Activated naive CD8-positive, alpha-beta T cell treated with anti-CD3 and anti-CD28 coated beads, Interleukin-2, amount 50 U/mL, for 24 hours (primary cell): ENCODE measurements around the gene RUNDC1.

ENCODE experiments used
- ATAC-seq: fragments of 150-1000 bp; cut with Tn5 transposase; one replicate; pipeline ENCODE4 v1.10.0; 2021
- DNase-seq: peaks from one replicate; pipeline ENCODE4 v3.0.0; 2021
- H3K27ac Mint-ChIP-seq: one replicate; pipeline ENCODE4 v1.8.0; 2021; ENCODE audit warnings: mild to moderate bottlenecking, mixed read lengths
- H3K27me3 Mint-ChIP-seq: one replicate; pipeline ENCODE4 v1.8.0; 2021; ENCODE audit warnings: mixed read lengths
- H3K36me3 Mint-ChIP-seq: one replicate; pipeline ENCODE4 v1.8.0; 2021; ENCODE audit warnings: low read depth, mixed read lengths
- H3K4me1 Mint-ChIP-seq: one replicate; pipeline ENCODE4 v1.8.0; 2021; ENCODE audit warnings: mixed read lengths
- H3K4me3 Mint-ChIP-seq: one replicate; pipeline ENCODE4 v1.8.0; 2021; ENCODE audit warnings: mild to moderate bottlenecking, moderate library complexity, mixed read lengths
- H3K9me3 Mint-ChIP-seq: one replicate; pipeline ENCODE4 v1.8.0; 2021; ENCODE audit warnings: mixed read lengths

RUNDC1 gene

GRCh38 chr17:43033948-43034881 is 53.9 kb downstream of the RUNDC1 start:
- DNase-seq (no peak), ATAC-seq (no peak)
- no peak overlapping the region for H3K4me3 Mint-ChIP-seq
- H3K27ac Mint-ChIP-seq, result no peak overlapping the region
- no peaks in the 10 kb centered on the region for H3K27me3 Mint-ChIP-seq
- H3K36me3 Mint-ChIP-seq, result no peaks in the 10 kb centered on the region
- no peaks in the 10 kb centered on the region for H3K9me3 Mint-ChIP-seq
- no peaks in the 10 kb centered on the region for H3K4me1 Mint-ChIP-seq

GRCh38 chr17:43034894-43035293 is 54.5 kb downstream of the RUNDC1 start:
- Mint-ChIP-seq H3K36me3 (no peaks in the 10 kb centered on the region), H3K9me3 (no peaks in the 10 kb centered on the region), H3K27ac (no peak overlapping the region), H3K27me3 (no peaks in the 10 kb centered on the region), H3K4me1 (no peaks in the 10 kb centered on the region), H3K4me3 (no peak overlapping the region)
- ATAC-seq, result no peak
- DNase-seq, result no peak

- Mint-ChIP-seq H3K27me3 (no peaks in the 10 kb centered on the region), H3K9me3 (no peaks in the 10 kb centered on the region), H3K4me1 (no peaks in the 10 kb centered on the region), H3K36me3 (peaks cover 11% of the 10 kb centered on the region), H3K4me3 (no peak overlapping the region), H3K27ac (no peak overlapping the region)
- ATAC-seq, result no peak
- no peak for DNase-seq
Observed at GRCh38 chr17:43039646-43040045, 59.3 kb downstream of the RUNDC1 start.

GRCh38 chr17:43040655-43041054 is 60.3 kb downstream of the RUNDC1 start:
- ATAC-seq (no peak), DNase-seq (no peak)
- Mint-ChIP-seq H3K4me3 (no peak overlapping the region), H3K27ac (no peak overlapping the region), H3K36me3 (peaks cover 16% of the 10 kb centered on the region), H3K27me3 (no peaks in the 10 kb centered on the region), H3K4me1 (no peaks in the 10 kb centered on the region), H3K9me3 (no peaks in the 10 kb centered on the region)

GRCh38 chr17:43042025-43042628 is 61.8 kb downstream of the RUNDC1 start:
- Mint-ChIP-seq H3K4me1 (no peaks in the 10 kb centered on the region), H3K9me3 (no peaks in the 10 kb centered on the region), H3K27me3 (no peaks in the 10 kb centered on the region), H3K36me3 (peaks cover 22% of the 10 kb centered on the region), H3K4me3 (no peak overlapping the region), H3K27ac (no peak overlapping the region)
- no peak for DNase-seq
- ATAC-seq, result no peak
